Endothelial cell (in vitro differentiated cells): ENCODE data around the gene PTP4A1. TPM values are rescaled to one million over a fixed set of nuclear protein-coding genes. Genes with fewer than 3 reads are reported as not detected.

ENCODE experiments used
- DNase-seq: peaks from one replicate; pipeline ENCODE4 v3.0.0; 2021; ENCODE audit warnings: low spot score
- H3K27ac Mint-ChIP-seq: one replicate; pipeline ENCODE4 v1.8.0; 2021; ENCODE audit warnings: mixed read lengths, inconsistent platforms; ENCODE audit not compliant: unreplicated experiment
- H3K27me3 Mint-ChIP-seq: one replicate; pipeline ENCODE4 v1.8.0; 2021; ENCODE audit warnings: mild to moderate bottlenecking, moderate library complexity, mixed read lengths, inconsistent platforms; ENCODE audit not compliant: unreplicated experiment
- H3K36me3 Mint-ChIP-seq: one replicate; pipeline ENCODE4 v1.8.0; 2021; ENCODE audit warnings: mild to moderate bottlenecking, low read depth, mixed read lengths, inconsistent platforms; ENCODE audit not compliant: unreplicated experiment
- H3K4me1 Mint-ChIP-seq: one replicate; pipeline ENCODE4 v1.8.0; 2021; ENCODE audit warnings: mild to moderate bottlenecking, mixed read lengths, inconsistent platforms; ENCODE audit not compliant: unreplicated experiment
- H3K4me3 Mint-ChIP-seq: one replicate; pipeline ENCODE4 v1.8.0; 2021; ENCODE audit warnings: mild to moderate bottlenecking, mixed read lengths, inconsistent platforms; ENCODE audit not compliant: unreplicated experiment
- H3K9me3 Mint-ChIP-seq: one replicate; pipeline ENCODE4 v1.8.0; 2021; ENCODE audit warnings: mixed read lengths, inconsistent platforms; ENCODE audit not compliant: unreplicated experiment
- total RNA-seq: library from RNA; stranded (reverse); fragmentation: NEBNext Ultra II Directional; extraction: Animal tissue kit (Norgen Biotek cat#: 25700); gene quantifications from one replicate; pipeline ENCODE4 v1.2.1, GENCODE V29; 2021; ENCODE audit not compliant: unreplicated experiment
- TF ChIP-seq, protein P1 (sequence below): fragments of 200-600 bp; sonication (generic); IDR thresholded peaks from one replicate; pipeline ENCODE4 v1.5.0; 2021; ENCODE audit warnings: antibody characterized with exemption; ENCODE audit not compliant: unreplicated experiment

PTP4A1 gene
- total RNA-seq, 1 donor from 2014 or later = 58.6 TPM

DNA sequence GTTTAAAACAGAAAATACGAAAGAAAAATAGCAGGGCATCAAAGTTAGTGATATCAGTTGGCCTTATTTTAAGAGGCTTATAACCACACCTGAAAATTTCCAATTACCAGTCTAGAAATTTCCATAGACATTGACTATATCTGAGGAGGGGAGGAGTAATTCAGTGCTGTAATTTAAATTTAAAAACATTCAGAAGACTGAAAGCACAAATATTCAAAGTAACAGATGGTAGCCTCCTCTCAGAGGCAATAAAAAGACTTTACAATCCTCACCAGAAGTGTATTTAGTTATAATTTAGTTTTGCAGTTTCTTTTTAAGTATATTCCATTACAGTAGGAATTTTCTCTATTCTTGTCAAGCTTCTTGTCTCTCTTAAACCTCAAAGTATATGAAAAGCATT, 18.4 kb upstream of the PTP4A1 start:
- Mint-ChIP-seq H3K27ac (no peak overlapping the region), H3K27me3 (no peaks in the 10 kb centered on the region), H3K9me3 (no peaks in the 10 kb centered on the region), H3K4me3 (no peak overlapping the region), H3K36me3 (no peaks in the 10 kb centered on the region), H3K4me1 (no peaks in the 10 kb centered on the region)
- no peak for DNase-seq
- TF ChIP-seq, protein P1, sequence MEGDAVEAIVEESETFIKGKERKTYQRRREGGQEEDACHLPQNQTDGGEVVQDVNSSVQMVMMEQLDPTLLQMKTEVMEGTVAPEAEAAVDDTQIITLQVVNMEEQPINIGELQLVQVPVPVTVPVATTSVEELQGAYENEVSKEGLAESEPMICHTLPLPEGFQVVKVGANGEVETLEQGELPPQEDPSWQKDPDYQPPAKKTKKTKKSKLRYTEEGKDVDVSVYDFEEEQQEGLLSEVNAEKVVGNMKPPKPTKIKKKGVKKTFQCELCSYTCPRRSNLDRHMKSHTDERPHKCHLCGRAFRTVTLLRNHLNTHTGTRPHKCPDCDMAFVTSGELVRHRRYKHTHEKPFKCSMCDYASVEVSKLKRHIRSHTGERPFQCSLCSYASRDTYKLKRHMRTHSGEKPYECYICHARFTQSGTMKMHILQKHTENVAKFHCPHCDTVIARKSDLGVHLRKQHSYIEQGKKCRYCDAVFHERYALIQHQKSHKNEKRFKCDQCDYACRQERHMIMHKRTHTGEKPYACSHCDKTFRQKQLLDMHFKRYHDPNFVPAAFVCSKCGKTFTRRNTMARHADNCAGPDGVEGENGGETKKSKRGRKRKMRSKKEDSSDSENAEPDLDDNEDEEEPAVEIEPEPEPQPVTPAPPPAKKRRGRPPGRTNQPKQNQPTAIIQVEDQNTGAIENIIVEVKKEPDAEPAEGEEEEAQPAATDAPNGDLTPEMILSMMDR = no peak

DNA sequence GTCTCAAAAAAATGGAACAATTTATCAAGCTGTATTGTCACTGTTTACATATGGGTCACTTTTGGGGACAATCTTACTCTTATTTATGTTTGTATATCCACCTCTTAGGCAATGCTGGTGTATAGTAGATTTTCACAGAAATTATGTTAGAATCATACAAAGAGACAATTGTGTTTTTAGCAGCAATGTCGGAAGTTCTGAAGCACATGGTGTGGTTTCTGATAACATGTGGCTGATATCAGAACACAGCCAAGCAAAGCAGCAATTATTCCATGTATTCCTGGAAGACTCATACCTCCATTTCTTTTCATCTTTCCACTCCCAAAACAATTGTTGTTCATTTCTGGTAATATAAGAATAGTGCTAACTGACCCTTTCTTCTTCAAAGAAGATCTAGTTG, 17.5 kb upstream of the PTP4A1 start:
- no peaks in the 10 kb centered on the region for H3K36me3 Mint-ChIP-seq
- DNase-seq = no peak
- no peak overlapping the region for H3K4me3 Mint-ChIP-seq
- TF ChIP-seq, protein P1 = no peak
- no peak overlapping the region for H3K27ac Mint-ChIP-seq
- H3K9me3 Mint-ChIP-seq = no peaks in the 10 kb centered on the region
- no peaks in the 10 kb centered on the region for H3K4me1 Mint-ChIP-seq
- no peaks in the 10 kb centered on the region for H3K27me3 Mint-ChIP-seq

DNA sequence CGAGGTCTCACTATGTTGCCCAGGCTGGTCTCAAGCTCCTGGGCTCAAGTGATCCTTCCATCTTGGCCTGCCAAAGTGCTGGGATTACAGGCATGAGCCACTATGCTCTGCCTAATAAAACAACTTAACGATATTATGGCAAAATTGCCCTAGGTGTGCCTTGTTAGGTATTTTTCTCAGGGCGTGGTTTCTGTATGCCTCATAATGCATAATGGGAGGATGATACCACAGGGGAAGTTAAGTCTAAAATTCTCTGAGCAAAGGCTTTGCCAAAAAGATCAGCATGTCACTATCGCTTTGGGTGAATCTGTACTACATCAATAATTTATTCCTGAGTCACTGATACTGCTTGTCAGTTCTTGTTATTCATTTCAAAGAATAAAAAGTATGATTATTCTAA, 15.9 kb upstream of the PTP4A1 start:
- TF ChIP-seq, protein P1 = no peak
- Mint-ChIP-seq H3K27me3 (no peaks in the 10 kb centered on the region), H3K4me3 (no peak overlapping the region)

DNA sequence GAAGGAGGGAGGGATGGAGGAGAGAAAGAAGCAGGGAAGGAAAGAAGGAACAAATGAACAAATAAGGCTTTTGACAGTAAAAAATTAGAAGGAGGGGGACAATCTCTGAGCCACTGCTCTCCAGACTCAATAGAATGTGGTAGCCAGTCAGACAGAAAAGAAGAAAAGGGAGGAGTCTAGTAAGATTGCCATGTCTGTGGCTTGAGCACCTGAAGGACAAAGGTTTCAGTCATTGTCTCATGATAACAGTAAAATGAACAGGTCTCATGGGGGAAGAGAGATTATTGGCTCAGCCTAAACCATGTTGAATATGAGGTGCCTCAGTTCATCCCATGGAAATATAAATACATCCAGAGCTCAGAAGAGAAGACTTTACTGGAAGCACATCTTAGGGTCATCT, 14.0 kb upstream of the PTP4A1 start:
- no peak overlapping the region for H3K27ac Mint-ChIP-seq
- TF ChIP-seq, protein P1 = no peak
- DNase-seq = no peak

More for the DNA sequence above, 15.9 kb upstream of the PTP4A1 start:
- no peak for DNase-seq
- Mint-ChIP-seq H3K27ac (no peak overlapping the region), H3K4me1 (no peaks in the 10 kb centered on the region), H3K9me3 (no peaks in the 10 kb centered on the region), H3K36me3 (no peaks in the 10 kb centered on the region)

DNA sequence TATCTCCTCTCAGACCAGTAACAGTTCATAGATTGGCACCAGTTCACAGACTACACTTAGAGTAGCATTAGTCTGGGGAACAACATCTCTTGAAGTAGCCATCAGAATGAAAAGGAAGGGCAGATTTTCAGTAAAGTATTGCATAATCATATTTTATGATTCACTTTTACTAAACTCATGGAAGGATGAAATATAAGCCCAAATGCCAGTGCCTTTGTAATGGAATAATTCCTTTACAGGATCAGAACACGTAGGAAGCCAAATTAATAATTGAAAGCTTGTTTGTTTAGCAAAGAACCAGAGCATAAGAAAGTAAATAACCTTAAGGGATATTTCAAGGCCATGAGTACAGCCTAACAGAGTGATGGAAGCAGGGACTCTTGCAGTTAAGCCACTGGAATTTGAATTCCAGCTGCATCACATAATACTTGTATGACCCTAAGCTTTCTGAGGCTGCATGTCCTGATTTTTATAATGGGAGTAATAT, 11.4 kb upstream of the PTP4A1 start:
- DNase-seq = no peak
- TF ChIP-seq, protein P1 = no peak
- Mint-ChIP-seq H3K9me3 (peaks cover 5% of the 10 kb centered on the region), H3K27me3 (no peaks in the 10 kb centered on the region), H3K4me1 (no peaks in the 10 kb centered on the region), H3K4me3 (no peak overlapping the region), H3K36me3 (no peaks in the 10 kb centered on the region), H3K27ac (no peak overlapping the region)

More for the DNA sequence above, 14.0 kb upstream of the PTP4A1 start:
- H3K4me1 Mint-ChIP-seq = no peaks in the 10 kb centered on the region
- peaks cover 2% of the 10 kb centered on the region for H3K9me3 Mint-ChIP-seq
- H3K4me3 Mint-ChIP-seq = no peak overlapping the region
- H3K36me3 Mint-ChIP-seq = no peaks in the 10 kb centered on the region
- no peaks in the 10 kb centered on the region for H3K27me3 Mint-ChIP-seq
